GM23248 (cell line): ENCODE results near the gene ARHGAP44. TPM values are rescaled to one million over a fixed set of nuclear protein-coding genes. Genes with fewer than 3 reads are reported as not detected.

Source experiments
- DNase-seq: peaks from one replicate; pipeline ENCODE4 v3.0.0-alpha.2; 2015
- H2AFZ ChIP-seq: fragments of 200-600 bp; sonication (generic); 2 replicates; pipeline ENCODE4 v1.6.1; 2016; ENCODE audit warnings: antibody characterized with exemption
- H3F3A ChIP-seq: fragments of 200-600 bp; sonication (generic); 2 replicates; pipeline ENCODE4 v1.6.1; 2016; ENCODE audit warnings: mild to moderate bottlenecking, antibody characterized with exemption, mixed run types; ENCODE audit not compliant: insufficient read depth
- H3K27ac ChIP-seq: fragments of 200-600 bp; sonication (generic); 2 replicates; pipeline ENCODE4 v1.5.1; 2016; ENCODE audit warnings: mild to moderate bottlenecking
- H3K27me3 ChIP-seq: fragments of 200-600 bp; sonication (generic); replicated peaks from 2 replicates; pipeline ENCODE4 v1.6.1; 2016; ENCODE audit warnings: mild to moderate bottlenecking; ENCODE audit not compliant: insufficient read depth
- H3K36me3 ChIP-seq: fragments of 200-600 bp; sonication (generic); 2 replicates; pipeline ENCODE4 v1.6.1; 2016; ENCODE audit warnings: low read depth, mild to moderate bottlenecking
- H3K4me1 ChIP-seq: fragments of 200-600 bp; sonication (generic); 2 replicates; pipeline ENCODE4 v1.6.1; 2016; ENCODE audit warnings: mild to moderate bottlenecking; ENCODE audit not compliant: insufficient read depth
- H3K4me2 ChIP-seq: fragments of 200-600 bp; sonication (generic); one replicate; pipeline ENCODE4 v1.6.1; 2016; ENCODE audit warnings: mild to moderate bottlenecking; ENCODE audit not compliant: unreplicated experiment
- H3K4me3 ChIP-seq: fragments of 200-600 bp; sonication (generic); 2 replicates; pipeline ENCODE4 v1.5.1; 2016; ENCODE audit warnings: mild to moderate bottlenecking
- H3K79me2 ChIP-seq: fragments of 200-600 bp; sonication (generic); 2 replicates; pipeline ENCODE4 v1.6.1; 2016; ENCODE audit warnings: mild to moderate bottlenecking; ENCODE audit not compliant: insufficient read depth
- H3K9ac ChIP-seq: fragments of 200-600 bp; sonication (generic); 2 replicates; pipeline ENCODE4 v1.6.1; 2016; ENCODE audit warnings: mild to moderate bottlenecking
- H3K9me2 ChIP-seq: fragments of 200-600 bp; sonication (generic); 2 replicates; pipeline ENCODE4 v1.6.1; 2016; ENCODE audit warnings: mixed run types, mild to moderate bottlenecking, moderate library complexity; ENCODE audit not compliant: insufficient read depth
- H3K9me3 ChIP-seq: fragments of 200-600 bp; sonication (generic); one replicate; pipeline ENCODE4 v1.6.1; 2017; ENCODE audit warnings: low read depth
- H4K20me1 ChIP-seq: fragments of 200-600 bp; sonication (generic); 2 replicates; pipeline ENCODE4 v1.6.0; 2016; ENCODE audit not compliant: insufficient read depth
- EZH2 ChIP-seq: fragments of 200-600 bp; sonication (generic); IDR thresholded peaks from 2 replicates; pipeline ENCODE4 v1.6.1; 2018; ENCODE audit warnings: antibody characterized with exemption, mild to moderate bottlenecking; ENCODE audit not compliant: insufficient read depth, poor library complexity, severe bottlenecking
- EZH2phosphoT487 ChIP-seq: fragments of 200-600 bp; sonication (generic); IDR thresholded peaks from 2 replicates; pipeline ENCODE4 v1.6.1; 2018; ENCODE audit warnings: antibody characterized with exemption, moderate library complexity, mild to moderate bottlenecking, low read depth; ENCODE audit not compliant: insufficient read depth
- WGBS, 2 experiments: methylation state at CpG; one replicate each; pipeline ENCODE4 v1.1.6; 2015 to 2017; ENCODE audit warnings: low lambda C conversion rate in 2 of 2, low coverage in 1 of 2; ENCODE audit errors: missing lambda C conversion rate in 2 of 2; 5-methylcytosine and 5-hydroxymethylcytosine counted together
- in situ Hi-C: fragments of 300-500 bp; cut with MboI; formaldehyde crosslinking; loops from 2 replicates; pipeline ENCODE4 v1.15.0; 2020
- polyA plus RNA-seq: library from polyadenylated mRNA; unstranded; fragments of >200 nt; fragmentation: Nextera tagmentation; extraction: Ambion mirVana; gene quantifications from 2 replicates; pipeline ENCODE4 v1.2.1, GENCODE V29; 2016
- total RNA-seq: library from RNA; depleted of rRNA; stranded (reverse); fragments of >200 nt; shearing (Covaris generic); gene quantifications from 2 replicates; pipeline ENCODE4 v1.2.3, GENCODE V29; 2014

ARHGAP44 gene
- total and polyA plus RNA-seq, 2 experiments from 2014 or later, result 0.11 to 0.33 TPM

- 0 out of 2 replicates have a peak, but pooled peaks cover 11% of the 10 kb centered on the region for H3F3A ChIP-seq
Measured at GRCh38 chr17:13000561-13000960, 211.3 kb downstream of the ARHGAP44 start.

GRCh38 chr17:13001991-13002615 lies 212.8 kb downstream of the ARHGAP44 start:
- H3K4me2 ChIP-seq, result no peak overlapping the region
- no peak overlapping the region for H3K4me3 ChIP-seq
- H3K9me2 ChIP-seq, result no peaks in the 10 kb centered on the region
- H4K20me1 ChIP-seq, result no peaks in the 10 kb centered on the region
- no peak overlapping the region for H3K9ac ChIP-seq
- no peak for DNase-seq
- in situ Hi-C loops, result no loop called here
- 0 out of 2 replicates have a peak, but pooled peaks cover 11% of the 10 kb centered on the region for H3F3A ChIP-seq
- TF ChIP-seq EZH2, result no peak
- no peak for TF ChIP-seq EZH2phosphoT487
- no peaks in the 10 kb centered on the region for H3K4me1 ChIP-seq
- H3K27ac ChIP-seq, result no peak overlapping the region
- H2AFZ ChIP-seq, result no peak overlapping the region
- H3K27me3 ChIP-seq, result no peaks in the 10 kb centered on the region
- 72 to 73% methylated on average over 15 of the region's 15 CpGs for WGBS, 2 experiments
- H3K79me2 ChIP-seq, result no peaks in the 10 kb centered on the region
- no peaks in the 10 kb centered on the region for H3K9me3 ChIP-seq
- H3K36me3 ChIP-seq, result peaks cover 50% of the 10 kb centered on the region

More at GRCh38 chr17:13000561-13000960, 211.3 kb downstream of the ARHGAP44 start:
- Histone ChIP-seq H3K79me2 (no peaks in the 10 kb centered on the region), H3K9ac (no peak overlapping the region), H3K4me1 (no peaks in the 10 kb centered on the region), H2AFZ (no peak overlapping the region), H3K27me3 (no peaks in the 10 kb centered on the region), H3K36me3 (peaks cover 47% of the 10 kb centered on the region), H3K9me3 (no peaks in the 10 kb centered on the region), H4K20me1 (no peaks in the 10 kb centered on the region), H3K27ac (no peak overlapping the region), H3K4me2 (no peak overlapping the region), H3K4me3 (no peak overlapping the region), H3K9me2 (no peaks in the 10 kb centered on the region)
- in situ Hi-C loops, result no loop called here
- no peak for DNase-seq
- TF ChIP-seq EZH2phosphoT487 (no peak), EZH2 (no peak)
- 94% methylated on average over 8 of the region's 8 CpGs for WGBS, 2 experiments

- peak; percentile 81 for DNase-seq
- Histone ChIP-seq H3K79me2 (no peaks in the 10 kb centered on the region), H3K27me3 (no peaks in the 10 kb centered on the region), H3K4me3 (no peak overlapping the region), H4K20me1 (no peaks in the 10 kb centered on the region), H3K27ac (no peak overlapping the region), H3K36me3 (peaks cover 47% of the 10 kb centered on the region), H2AFZ (no peak overlapping the region), H3F3A (0 out of 2 replicates have a peak, but pooled peaks cover 11% of the 10 kb centered on the region), H3K9ac (no peak overlapping the region), H3K4me2 (no peak overlapping the region), H3K4me1 (no peaks in the 10 kb centered on the region), H3K9me2 (no peaks in the 10 kb centered on the region), H3K9me3 (no peaks in the 10 kb centered on the region)
- in situ Hi-C loops, result no loop called here
- 42% methylated on average over 15 of the region's 15 CpGs for WGBS, 2 experiments
- TF ChIP-seq EZH2 (no peak), EZH2phosphoT487 (no peak)
Measured at GRCh38 chr17:13002761-13003453, 213.6 kb downstream of the ARHGAP44 start.

- Histone ChIP-seq H3K9me3 (no peaks in the 10 kb centered on the region), H4K20me1 (no peaks in the 10 kb centered on the region), H3K36me3 (peaks cover 45% of the 10 kb centered on the region), H2AFZ (no peak overlapping the region), H3K4me1 (no peaks in the 10 kb centered on the region), H3F3A (0 out of 2 replicates have a peak, but pooled peaks cover 11% of the 10 kb centered on the region), H3K27me3 (no peaks in the 10 kb centered on the region), H3K9ac (no peak overlapping the region), H3K4me3 (no peak overlapping the region), H3K27ac (no peak overlapping the region), H3K9me2 (no peaks in the 10 kb centered on the region), H3K79me2 (no peaks in the 10 kb centered on the region), H3K4me2 (no peak overlapping the region)
- 70 to 73% methylated on average over 8 to 9 of the region's 9 CpGs for WGBS, 2 experiments
- DNase-seq, result no peak
- in situ Hi-C loops, result no loop called here
- TF ChIP-seq EZH2 (no peak), EZH2phosphoT487 (no peak)
Measured at GRCh38 chr17:13003454-13003851, 214.2 kb downstream of the ARHGAP44 start.
